Prostate gland (tissue), 2 donors: ENCODE results near the gene SH3PXD2A. TPM values are rescaled to one million over a fixed set of nuclear protein-coding genes. Genes with fewer than 3 reads are reported as not detected.

Source experiments
- DNase-seq: peaks from one replicate; pipeline ENCODE4 v3.0.0-alpha.2; 2019; ENCODE audit warnings: low spot score
- H3K27ac ChIP-seq, 2 donors: fragments of 200-600 bp; sonication (generic); 2 replicates each; pipeline ENCODE4 v1.5.1; 2017 to 2019
- H3K27me3 ChIP-seq: fragments of 200-600 bp; sonication (generic); replicated peaks from 2 replicates; pipeline ENCODE4 v1.5.1; 2019; ENCODE audit not compliant: insufficient read depth
- H3K36me3 ChIP-seq, 2 donors: fragments of 200-600 bp; sonication (generic); 1 replicate in 1 of 2; 2 replicates in 1 of 2; pipeline versions ENCODE4 v1.5.1 to v1.8.1; 2017 to 2019
- H3K4me1 ChIP-seq: fragments of 200-600 bp; sonication (generic); replicated peaks from 2 replicates; pipeline ENCODE4 v1.5.1; 2019
- H3K4me3 ChIP-seq, 2 donors: fragments of 200-600 bp; sonication (generic); 2 replicates each; pipeline ENCODE4 v1.5.1; 2017 to 2019
- H3K9me3 ChIP-seq: fragments of 200-600 bp; sonication (generic); 2 replicates; pipeline ENCODE4 v1.5.1; 2017
- CTCF ChIP-seq, 4 experiments: fragments of 200-600 bp in 2 of 4; fragments of 450-650 bp in 2 of 4; sonication (generic) in 2 of 4; IDR thresholded peaks; 1 replicate in 3 of 4; 2 replicates in 1 of 4; pipeline ENCODE4 v1.5.1; 2016 to 2019; ENCODE audit warnings: antibody characterized with exemption in 4 of 4, mild to moderate bottlenecking in 2 of 4, moderate library complexity in 2 of 4
- POLR2A ChIP-seq: fragments of 450-650 bp; IDR thresholded peaks from one replicate; pipeline ENCODE4 v1.6.1; 2016; ENCODE audit warnings: antibody characterized with exemption, mild to moderate bottlenecking
- POLR2AphosphoS5 ChIP-seq: sonication (generic); formaldehyde crosslinking; IDR thresholded peaks from one replicate; pipeline ENCODE4 v1.6.1; 2017; ENCODE audit warnings: antibody characterized with exemption
- whole genome bisulfite sequencing: methylation state at CpG from one replicate; pipeline ENCODE4 v1.1.5; 2018; 5-methylcytosine and 5-hydroxymethylcytosine counted together
- intact Hi-C: fragments of 100-400 bp; cut with DNase I; formaldehyde crosslinking; loops from one replicate; pipeline ENCODE4 v1.14.2; 2022
- total RNA-seq, 2 donors: library from RNA; depleted of rRNA; stranded (reverse); fragments of >200 nt; gene quantifications; one replicate each; pipeline ENCODE4 v1.1.0, GENCODE V29; 2016

SH3PXD2A gene
- total RNA-seq, 2 donors from 2014 or later = 14.2 to 26.4 TPM

GRCh38 chr10:103752680-103753248, 102.6 kb downstream of the SH3PXD2A start:
- Histone ChIP-seq H3K27ac (no peak overlapping the region), H3K4me1 (no peaks in the 10 kb centered on the region), H3K36me3 (no peaks in the 10 kb centered on the region), H3K9me3 (no peaks in the 10 kb centered on the region), H3K4me3 (no peak overlapping the region), H3K27me3 (no peaks in the 10 kb centered on the region)
- WGBS = 80% methylated on average over 3 of the region's 3 CpGs
- intact Hi-C loops = no loop called here
- TF ChIP-seq CTCF (IDR thresholded peaks at IDR 0.05) (peak; percentile 25 to 65 (median 41)), POLR2AphosphoS5 (no peak), POLR2A (no peak)
- DNase-seq = no peak

- intact Hi-C loops = no loop called here
- H3K9me3 ChIP-seq = no peaks in the 10 kb centered on the region
- no peak for DNase-seq
- 94% methylated on average over 7 of the region's 7 CpGs for WGBS
- no peaks in the 10 kb centered on the region for H3K36me3 ChIP-seq
- no peak overlapping the region for H3K27ac ChIP-seq
- no peak overlapping the region for H3K4me3 ChIP-seq
- no peaks in the 10 kb centered on the region for H3K27me3 ChIP-seq
- TF ChIP-seq POLR2AphosphoS5 = no peak
- TF ChIP-seq POLR2A = no peak
- TF ChIP-seq CTCF (IDR thresholded peaks at IDR 0.05) = no peak
- no peaks in the 10 kb centered on the region for H3K4me1 ChIP-seq
Observed at GRCh38 chr10:103751667-103752290, 103.6 kb downstream of the SH3PXD2A start.

- Histone ChIP-seq H3K36me3 (no peaks in the 10 kb centered on the region), H3K27ac (no peak overlapping the region), H3K27me3 (no peaks in the 10 kb centered on the region), H3K9me3 (no peaks in the 10 kb centered on the region), H3K4me1 (no peaks in the 10 kb centered on the region), H3K4me3 (no peak overlapping the region)
- 90% methylated on average over 5 of the region's 5 CpGs for WGBS
- no peak for TF ChIP-seq POLR2AphosphoS5
- TF ChIP-seq CTCF (IDR thresholded peaks at IDR 0.05) = no peak
- no peak for TF ChIP-seq POLR2A
- intact Hi-C loops = no loop called here
- DNase-seq = no peak
Observed at GRCh38 chr10:103750836-103751235, 104.5 kb downstream of the SH3PXD2A start.

- Histone ChIP-seq H3K4me3 (no peak overlapping the region), H3K4me1 (no peaks in the 10 kb centered on the region), H3K27me3 (no peaks in the 10 kb centered on the region), H3K9me3 (no peaks in the 10 kb centered on the region), H3K36me3 (no peaks in the 10 kb centered on the region), H3K27ac (no peak overlapping the region)
- TF ChIP-seq CTCF (IDR thresholded peaks at IDR 0.05) = no peak
- TF ChIP-seq POLR2AphosphoS5 = no peak
- no peak for TF ChIP-seq POLR2A
- DNase-seq = no peak
- WGBS = 97% methylated on average over 7 of the region's 7 CpGs
- intact Hi-C loops = no loop called here
Observed at GRCh38 chr10:103749779-103750178, 105.6 kb downstream of the SH3PXD2A start.

- Histone ChIP-seq H3K4me1 (no peaks in the 10 kb centered on the region), H3K27me3 (no peaks in the 10 kb centered on the region), H3K27ac (no peak overlapping the region), H3K4me3 (no peak overlapping the region), H3K36me3 (no peaks in the 10 kb centered on the region), H3K9me3 (no peaks in the 10 kb centered on the region)
- DNase-seq = no peak
- TF ChIP-seq POLR2A = no peak
- TF ChIP-seq POLR2AphosphoS5 = no peak
- TF ChIP-seq CTCF (IDR thresholded peaks at IDR 0.05) = no peak
- 69% methylated on average over 6 of the region's 6 CpGs for WGBS
- intact Hi-C loops = no loop called here
Observed at GRCh38 chr10:103748020-103748419, 107.4 kb downstream of the SH3PXD2A start.
